Coronary artery (tissue), 2 donors: ENCODE data around the gene RMND1.
A peak's percentile ranks its signal among the peaks of the same experiment; 100 is the strongest.
"Not testable (repeated sequence)": the region's sequence is repeated elsewhere in the genome, so short reads cannot be mapped to it uniquely, and the experiment has no call there.

ENCODE experiments used
- DNase-seq: peaks from one replicate; pipeline ENCODE4 v3.0.0-alpha.2; 2017; ENCODE audit warnings: low spot score
- H3K27ac ChIP-seq, 2 donors: fragments of 200-600 bp; sonication (generic); one replicate each; pipeline ENCODE4 v1.5.1; 2016 to 2019
- H3K4me3 ChIP-seq: fragments of 200-600 bp; sonication (generic); 2 replicates; pipeline ENCODE4 v1.5.1; 2016; ENCODE audit warnings: mild to moderate bottlenecking, moderate library complexity
- CTCF ChIP-seq: fragments of 200-600 bp; sonication (generic); IDR thresholded peaks from one replicate; pipeline ENCODE4 v1.5.1; 2019; ENCODE audit warnings: antibody characterized with exemption

The RMND1 gene

GRCh38 chr6:151387175-151387970 is 64.6 kb downstream of the RMND1 start:
- no peak for DNase-seq
- Histone ChIP-seq H3K4me3 (no peak overlapping the region), H3K27ac (no peak overlapping the region)
- TF ChIP-seq CTCF, result no peak

GRCh38 chr6:151385177-151385576 is 66.7 kb downstream of the RMND1 start:
- H3K27ac ChIP-seq, result no peak overlapping the region
- DNase-seq, result no peak
- no peak for TF ChIP-seq CTCF
- no peak overlapping the region for H3K4me3 ChIP-seq

DNA sequence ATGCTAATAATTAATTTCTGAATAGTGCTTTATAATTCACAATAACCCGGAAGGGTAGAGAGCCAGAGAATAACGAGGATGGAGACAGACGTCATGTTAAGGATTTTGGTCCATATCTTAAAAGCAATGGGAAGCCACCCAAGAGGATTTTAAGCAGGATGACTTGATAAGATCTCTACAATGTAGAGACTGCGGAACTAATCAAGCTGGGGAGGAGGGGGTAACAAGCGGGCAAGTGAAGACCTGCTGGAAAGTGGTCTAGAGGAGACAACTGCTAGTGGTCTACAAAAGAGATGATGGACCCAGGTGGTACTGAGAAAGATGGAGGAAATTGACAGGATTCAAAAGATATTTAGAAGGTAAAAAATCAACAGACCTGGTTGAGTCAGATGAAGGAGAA is 67.8 kb downstream of the RMND1 start:
- DNase-seq, result no peak
- no peak for TF ChIP-seq CTCF
- H3K4me3 ChIP-seq, result no peak overlapping the region
- no peak overlapping the region for H3K27ac ChIP-seq

DNA sequence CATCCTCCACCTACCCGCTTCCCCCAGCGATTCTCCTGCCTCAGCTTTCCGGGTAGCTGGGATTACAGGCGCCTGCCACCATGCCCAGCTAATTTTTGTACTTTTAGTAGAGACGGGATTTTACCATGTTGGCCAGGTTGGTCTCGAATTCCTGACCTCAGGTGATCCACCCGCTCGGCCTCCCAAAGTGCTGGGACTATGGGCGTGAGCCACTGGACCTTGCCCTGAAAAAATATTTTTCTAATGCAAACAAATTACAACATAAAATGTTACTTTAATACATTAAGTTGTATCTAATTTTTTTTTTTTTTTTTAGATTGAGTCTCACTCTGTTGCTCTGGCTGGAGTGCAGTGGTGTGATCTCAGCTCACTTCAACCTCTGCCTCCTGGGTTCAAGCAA is 69.3 kb downstream of the RMND1 start:
- not testable (repeated sequence) for DNase-seq, H3K4me3 ChIP-seq, H3K27ac ChIP-seq

GRCh38 chr6:151381722-151382121 is 70.2 kb downstream of the RMND1 start:
- no peak overlapping the region for H3K27ac ChIP-seq
- no peak for TF ChIP-seq CTCF
- no peak for DNase-seq

DNA sequence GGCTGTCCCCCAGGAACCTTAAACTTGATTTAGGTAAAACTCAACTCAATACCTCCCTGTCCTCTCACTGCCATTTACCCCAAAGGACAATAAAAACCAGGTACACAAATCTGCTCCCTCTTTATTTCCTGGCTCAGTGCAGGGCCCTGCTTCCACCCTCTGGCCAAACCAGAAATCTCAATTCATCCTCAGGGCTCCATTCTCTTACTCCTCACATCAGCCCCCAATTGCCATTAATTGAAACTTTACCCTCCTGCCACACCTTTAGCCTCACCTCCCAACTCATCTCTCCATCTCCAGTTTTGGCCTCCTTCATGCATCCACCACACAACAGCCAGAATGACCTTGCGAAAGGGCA is 71.1 kb downstream of the RMND1 start:
- peak overlapping the region in 1 of 2 donors; percentile 42 for H3K27ac ChIP-seq

More at GRCh38 chr6:151381722-151382121, 70.2 kb downstream of the RMND1 start:
- H3K4me3 ChIP-seq, result no peak overlapping the region

More for the DNA sequence above, 71.1 kb downstream of the RMND1 start:
- no peak overlapping the region for H3K4me3 ChIP-seq
- TF ChIP-seq CTCF, result no peak
- DNase-seq, result no peak
